CD14-positive monocyte (primary cell): ENCODE data around the gene IGFBP6. TPM values are rescaled to one million over a fixed set of nuclear protein-coding genes. Genes with fewer than 3 reads are reported as not detected.
A peak's percentile ranks its signal among the peaks of the same experiment; 100 is the strongest.

Source experiments
- DNase-seq, 3 donors: peaks; one replicate each; pipeline ENCODE4 v3.0.0-alpha.2; 2011 to 2022
- H2AFZ ChIP-seq: 2 replicates; pipeline ENCODE4 v1.6.0; 2012; ENCODE audit warnings: mild to moderate bottlenecking, low read depth, low read length, inconsistent platforms; ENCODE audit not compliant: insufficient read depth, poor library complexity, severe bottlenecking
- H3K27ac ChIP-seq, 2 donors: 1 replicate in 1 of 2; 2 replicates in 1 of 2; pipeline ENCODE4 v1.5.1; 2012 to 2013; ENCODE audit warnings: low read length in 2 of 2, control low read depth in 1 of 2, inconsistent platforms in 1 of 2, low read depth in 1 of 2, mild to moderate bottlenecking in 1 of 2
- H3K27me3 ChIP-seq, 2 donors: one replicate each; pipeline versions ENCODE4 v1.6.0 to v1.6.1; 2011 to 2013; ENCODE audit warnings: low read length in 2 of 2; ENCODE audit not compliant: control insufficient read depth in 2 of 2, insufficient read depth in 2 of 2
- H3K36me3 ChIP-seq, 2 donors: replicated peaks in 1 of 2; 1 replicate in 1 of 2; 2 replicates in 1 of 2; pipeline versions ENCODE4 v1.5.1 to v1.6.1; 2012 to 2013; ENCODE audit warnings: low read length in 2 of 2, control low read depth in 1 of 2, inconsistent platforms in 1 of 2, mild to moderate bottlenecking in 1 of 2; ENCODE audit not compliant: insufficient read depth in 2 of 2, control insufficient read depth in 1 of 2
- H3K4me1 ChIP-seq, 2 donors: 1 replicate in 1 of 2; 2 replicates in 1 of 2; pipeline versions ENCODE4 v1.5.1 to v1.6.1; 2012 to 2013; ENCODE audit warnings: low read length in 2 of 2, control low read depth in 1 of 2, inconsistent platforms in 1 of 2, mild to moderate bottlenecking in 1 of 2, moderate library complexity in 1 of 2; ENCODE audit not compliant: insufficient read depth in 2 of 2, control insufficient read depth in 1 of 2
- H3K4me2 ChIP-seq: replicated peaks from 2 replicates; pipeline ENCODE3; 2012; ENCODE audit warnings: low read length, moderate library complexity, mild to moderate bottlenecking; ENCODE audit not compliant: poor library complexity, severe bottlenecking; ENCODE audit errors: extremely low read depth
- H3K4me3 ChIP-seq, 3 experiments: fragments of 200-600 bp in 1 of 3; sonication (generic) in 1 of 3; replicated peaks in 1 of 3; 1 replicate in 2 of 3; 2 replicates in 1 of 3; pipeline ENCODE4 v1.5.1; 2011 to 2013; ENCODE audit warnings: low read length in 3 of 3, mild to moderate bottlenecking in 3 of 3, control low read depth in 2 of 3, low read depth in 2 of 3, inconsistent platforms in 1 of 3, moderate library complexity in 1 of 3
- H3K79me2 ChIP-seq: 2 replicates; pipeline ENCODE4 v1.6.0; 2012; ENCODE audit warnings: mild to moderate bottlenecking, control low read depth, inconsistent platforms, low read length, moderate library complexity; ENCODE audit not compliant: insufficient read depth
- H3K9ac ChIP-seq: 2 replicates; pipeline ENCODE4 v1.6.0; 2017; ENCODE audit warnings: low read length, mild to moderate bottlenecking; ENCODE audit not compliant: insufficient read depth, poor library complexity, severe bottlenecking
- H3K9me3 ChIP-seq, 2 donors: replicated peaks in 1 of 2; 1 replicate in 1 of 2; 2 replicates in 1 of 2; pipeline versions ENCODE4 v1.5.1 to v1.6.1; 2012 to 2013; ENCODE audit warnings: low read length in 2 of 2, control low read depth in 1 of 2; ENCODE audit not compliant: control insufficient read depth in 1 of 2, insufficient read depth in 1 of 2
- H4K20me1 ChIP-seq: 2 replicates; pipeline ENCODE4 v1.6.0; 2012; ENCODE audit warnings: mild to moderate bottlenecking, low read length, control low read depth, moderate library complexity; ENCODE audit not compliant: insufficient read depth
- H3K27ac Mint-ChIP-seq, 7 donors: one replicate each; pipeline ENCODE4 v1.8.0; 2020; ENCODE audit warnings: mild to moderate bottlenecking in 7 of 7, mixed read lengths in 7 of 7, moderate library complexity in 6 of 7, inconsistent platforms in 2 of 7
- H3K27me3 Mint-ChIP-seq, 3 donors: one replicate each; pipeline ENCODE4 v1.8.0; 2021 to 2022; ENCODE audit warnings: low read depth in 3 of 3, mild to moderate bottlenecking in 3 of 3, mixed read lengths in 3 of 3, moderate library complexity in 3 of 3, inconsistent platforms in 1 of 3
- H3K36me3 Mint-ChIP-seq, 2 donors: one replicate each; pipeline ENCODE4 v1.8.0; 2020; ENCODE audit warnings: mixed read lengths in 2 of 2, inconsistent platforms in 1 of 2, mild to moderate bottlenecking in 1 of 2
- H3K4me1 Mint-ChIP-seq: one replicate; pipeline ENCODE4 v1.8.0; 2020; ENCODE audit warnings: mild to moderate bottlenecking, mixed read lengths
- H3K4me3 Mint-ChIP-seq, 2 donors: one replicate each; pipeline ENCODE4 v1.8.0; 2020; ENCODE audit warnings: mild to moderate bottlenecking in 2 of 2, mixed read lengths in 2 of 2, moderate library complexity in 1 of 2
- H3K9me3 Mint-ChIP-seq, 7 donors: one replicate each; pipeline ENCODE4 v1.8.0; 2020 to 2022; ENCODE audit warnings: mixed read lengths in 7 of 7, mild to moderate bottlenecking in 6 of 7, moderate library complexity in 6 of 7, inconsistent platforms in 2 of 7
- CTCF ChIP-seq: fragments of 200-600 bp; IDR thresholded peaks from one replicate; pipeline ENCODE4 v1.8.0; 2022; ENCODE audit warnings: antibody characterized with exemption, mild to moderate bottlenecking
- WGBS: methylation state at CpG from one replicate; pipeline ENCODE4 v1.1.5; 2013; ENCODE audit warnings: missing lambda C conversion rate; ENCODE audit not compliant: insufficient coverage; 5-methylcytosine and 5-hydroxymethylcytosine counted together
- intact Hi-C, 2 donors: fragments of 100-400 bp; cut with micrococcal nuclease; formaldehyde crosslinking; loops; one replicate each; pipeline versions ENCODE4 v1.15.0 to v1.15.1; 2023
- polyA plus RNA-seq, 3 donors: library from polyadenylated mRNA; depleted of rRNA in 1 of 3; unstranded in 2 of 3; stranded (reverse) in 1 of 3; fragments of 300-500 nt in 2 of 3; fragments of >200 nt in 1 of 3; fragmentation: Illumina TruSeq in 2 of 3; gene quantifications; 1 replicate in 2 of 3; 2 replicates in 1 of 3; pipeline ENCODE4 v1.2.3, GENCODE V29; 2012 to 2021

IGFBP6 gene
- polyA plus RNA-seq, 3 donors = 0.20 TPM; not detected in 2

GRCh38 chr12:53060721-53061276 is 36.7 kb upstream of the IGFBP6 start:
- no peak overlapping the region for H3K9ac ChIP-seq
- Mint-ChIP-seq H3K4me1 (peaks cover under 1% of the 10 kb centered on the region), H3K36me3 (peaks cover 26 to 28% of the 10 kb centered on the region in 2 donors), H3K27me3 (peaks cover 0 to 10% (median 10%) of the 10 kb centered on the region in 3 donors), H3K27ac (peak overlapping the region in 1 of 7 donors; percentile 7), H3K9me3 (peaks cover 0 to 1% (median 0%) of the 10 kb centered on the region in 7 donors), H3K4me3 (no peak overlapping the region)
- no peaks in the 10 kb centered on the region for H3K27me3 ChIP-seq
- no peak for DNase-seq
- intact Hi-C loops = no loop called here
- no peaks in the 10 kb centered on the region for H3K9me3 ChIP-seq
- H3K4me1 ChIP-seq = no peaks in the 10 kb centered on the region
- H3K27ac ChIP-seq = no peak overlapping the region
- no peak overlapping the region for H3K4me2 ChIP-seq
- peaks cover 11% of the 10 kb centered on the region for H4K20me1 ChIP-seq
- 73% methylated on average over 16 of the region's 18 CpGs for WGBS
- no peak overlapping the region for H3K4me3 ChIP-seq
- H3K36me3 ChIP-seq = peaks cover 24% of the 10 kb centered on the region in 2 donors
- TF ChIP-seq CTCF = no peak
- H2AFZ ChIP-seq = no peak overlapping the region
- no peaks in the 10 kb centered on the region for H3K79me2 ChIP-seq

GRCh38 chr12:53061404-53062010 is 36.0 kb upstream of the IGFBP6 start:
- no peak overlapping the region for H3K4me2 ChIP-seq
- no peak for TF ChIP-seq CTCF
- H3K9me3 ChIP-seq = no peaks in the 10 kb centered on the region
- intact Hi-C loops = no loop called here
- no peak overlapping the region for H2AFZ ChIP-seq
- H4K20me1 ChIP-seq = peaks cover 16% of the 10 kb centered on the region
- Mint-ChIP-seq H3K27ac (peak overlapping the region in 1 of 7 donors; percentile 41), H3K36me3 (peaks cover 33 to 35% of the 10 kb centered on the region in 2 donors), H3K4me1 (peaks cover 8% of the 10 kb centered on the region), H3K4me3 (no peak overlapping the region), H3K27me3 (peaks cover 0 to 10% (median 8%) of the 10 kb centered on the region in 3 donors), H3K9me3 (peaks cover 0 to 1% (median 0%) of the 10 kb centered on the region in 7 donors)
- 93% methylated on average over 3 of the region's 5 CpGs for WGBS
- no peak overlapping the region for H3K4me3 ChIP-seq
- no peaks in the 10 kb centered on the region for H3K27me3 ChIP-seq
- no peak for DNase-seq
- peaks cover 4 to 6% of the 10 kb centered on the region in 2 donors for H3K4me1 ChIP-seq
- H3K9ac ChIP-seq = no peak overlapping the region
- H3K27ac ChIP-seq = no peak overlapping the region
- H3K79me2 ChIP-seq = no peaks in the 10 kb centered on the region
- peaks cover 24 to 29% of the 10 kb centered on the region in 2 donors for H3K36me3 ChIP-seq
